HG03095 (cell line): ENCODE data around the gene RAI2.

Experiments
- ATAC-seq: cut with Tn5 transposase; IDR thresholded peaks from one replicate; pipeline ENCODE4 v1.9.1; 2021; ENCODE audit warnings: moderate library complexity; ENCODE audit not compliant: unreplicated experiment

The RAI2 gene

GRCh38 chrX:17860811-17861488 lies at the start of gene RAI2:
TSS of gene RAI2 (minus strand) at chrX:17861298. CDS start at chrX:17802010, 59,288 bp downstream.
- no peak for ATAC-seq

- no peak for ATAC-seq
These were observed 27.3 kb upstream of the RAI2 start for GRCh38 chrX:17888421-17888820.

- ATAC-seq: no peak
These were observed 21.6 kb upstream of the RAI2 start for GRCh38 chrX:17882680-17883079.

- ATAC-seq: no peak
These were observed 17.1 kb upstream of the RAI2 start for GRCh38 chrX:17878028-17878670.

GRCh38 chrX:17876135-17876534 lies 15.0 kb upstream of the RAI2 start:
- ATAC-seq: no peak

- no peak for ATAC-seq
These were observed 8.5 kb upstream of the RAI2 start for GRCh38 chrX:17869580-17869979.

- ATAC-seq: no peak
These were observed 452 bp upstream of the RAI2 start for GRCh38 chrX:17861489-17862011.

GRCh38 chrX:17860179-17860780 lies 818 bp downstream of the RAI2 start:
- ATAC-seq: no peak

- ATAC-seq: no peak
These were observed 1.4 kb downstream of the RAI2 start for GRCh38 chrX:17859609-17860178.

GRCh38 chrX:17854531-17854930 lies 6.6 kb downstream of the RAI2 start:
- no peak for ATAC-seq

GRCh38 chrX:17854069-17854468 lies 7.0 kb downstream of the RAI2 start:
- no peak for ATAC-seq

- ATAC-seq: no peak
These were observed 9.2 kb downstream of the RAI2 start for GRCh38 chrX:17851874-17852273.

GRCh38 chrX:17848545-17849265 lies 12.4 kb downstream of the RAI2 start:
- no peak for ATAC-seq

- ATAC-seq: no peak
These were observed 15.1 kb downstream of the RAI2 start for GRCh38 chrX:17846045-17846444.

GRCh38 chrX:17844236-17844635 lies 16.9 kb downstream of the RAI2 start:
- no peak for ATAC-seq

- ATAC-seq: no peak
These were observed 18.2 kb downstream of the RAI2 start for GRCh38 chrX:17842769-17843525.

GRCh38 chrX:17839269-17839668 lies 21.8 kb downstream of the RAI2 start:
- no peak for ATAC-seq

- no peak for ATAC-seq
These were observed 24.3 kb downstream of the RAI2 start for GRCh38 chrX:17836830-17837229.

GRCh38 chrX:17833954-17834353 lies 27.1 kb downstream of the RAI2 start:
- ATAC-seq: no peak

- no peak for ATAC-seq
These were observed 29.8 kb downstream of the RAI2 start for GRCh38 chrX:17831255-17831654.
